ENCODE data around the gene ZER1. TPM values are rescaled to one million over a fixed set of nuclear protein-coding genes. Genes with fewer than 3 reads are reported as not detected.
A peak's percentile ranks its signal among the peaks of the same experiment; 100 is the strongest.
"Not testable (repeated sequence)": the region's sequence is repeated elsewhere in the genome, so short reads cannot be mapped to it uniquely, and the experiment has no call there.

The ZER1 gene
- total RNA-seq, 1 experiment from 2014 or later = 12.6 TPM

- no peak for DNase-seq (ENCODE audit: extremely low read depth, low read depth)
Measured at GRCh38 chr9:128788445-128788844, 16.7 kb upstream of the ZER1 start.

- DNase-seq (ENCODE audit: extremely low read depth, low read depth) = no peak
Measured at GRCh38 chr9:128787659-128788058, 15.9 kb upstream of the ZER1 start.

- DNase-seq (ENCODE audit: extremely low read depth, low read depth) = peak; percentile 77
Measured at GRCh38 chr9:128786681-128787601, 15.2 kb upstream of the ZER1 start, which contains the start of gene TBC1D13. TBC1D13 (plus strand) TSS chr9:128787253; CDS start chr9:128787354, 101 bp downstream.

- DNase-seq (ENCODE audit: extremely low read depth, low read depth) = no peak
Measured at GRCh38 chr9:128785427-128785826, 13.7 kb upstream of the ZER1 start.

- DNase-seq (ENCODE audit: extremely low read depth, low read depth) = no peak
Measured at GRCh38 chr9:128782669-128783068, 10.9 kb upstream of the ZER1 start.

- no peak for DNase-seq (ENCODE audit: extremely low read depth, low read depth)
Measured at GRCh38 chr9:128781187-128782070, 9.7 kb upstream of the ZER1 start.

GRCh38 chr9:128780093-128780492 is 8.4 kb upstream of the ZER1 start:
- DNase-seq (ENCODE audit: extremely low read depth, low read depth) = not testable (repeated sequence)

GRCh38 chr9:128774804-128775203 is 3.1 kb upstream of the ZER1 start:
- no peak for DNase-seq (ENCODE audit: extremely low read depth, low read depth)

GRCh38 chr9:128773049-128773448 is 1.3 kb upstream of the ZER1 start:
- no peak for DNase-seq (ENCODE audit: extremely low read depth, low read depth)

GRCh38 chr9:128771094-128771721 is 519 bp downstream of the ZER1 start:
- DNase-seq (ENCODE audit: extremely low read depth, low read depth) = no peak

GRCh38 chr9:128770286-128771030 is 1.3 kb downstream of the ZER1 start:
- no peak for DNase-seq (ENCODE audit: extremely low read depth, low read depth)

GRCh38 chr9:128768606-128769005 is 3.1 kb downstream of the ZER1 start:
- no peak for DNase-seq (ENCODE audit: extremely low read depth, low read depth)

- DNase-seq (ENCODE audit: extremely low read depth, low read depth) = no peak
Measured at GRCh38 chr9:128765499-128765898, 6.2 kb downstream of the ZER1 start.

GRCh38 chr9:128764361-128764760 is 7.4 kb downstream of the ZER1 start:
- DNase-seq (ENCODE audit: extremely low read depth, low read depth) = no peak

GRCh38 chr9:128762671-128763449 is 8.9 kb downstream of the ZER1 start:
- no peak for DNase-seq (ENCODE audit: extremely low read depth, low read depth)

GRCh38 chr9:128757602-128758001 is 14.1 kb downstream of the ZER1 start:
- no peak for DNase-seq (ENCODE audit: extremely low read depth, low read depth)

- DNase-seq (ENCODE audit: extremely low read depth, low read depth) = no peak
Measured at GRCh38 chr9:128753627-128754026, 18.1 kb downstream of the ZER1 start.

GRCh38 chr9:128750926-128751595 is 20.7 kb downstream of the ZER1 start:
- no peak for DNase-seq (ENCODE audit: extremely low read depth, low read depth)

- no peak for DNase-seq (ENCODE audit: extremely low read depth, low read depth)
Measured at GRCh38 chr9:128747241-128747640, 24.5 kb downstream of the ZER1 start.

All from NCI-H460 (cell line).